OCI-LY3 (cell line): ENCODE data around the gene MCHR2.
"Not testable (repeated sequence)": the region's sequence is repeated elsewhere in the genome, so short reads cannot be mapped to it uniquely, and the experiment has no call there.

Experiments used
- H2AFZ ChIP-seq: fragments of 200-600, 300-600 bp; shearing (Covaris generic); 2 replicates; pipeline ENCODE4 v1.6.0; 2014; ENCODE audit warnings: antibody characterized with exemption, low read depth, low read length
- H3K27ac ChIP-seq: fragments of 200-600, 300-600 bp; sonication (generic); 2 replicates; pipeline ENCODE4 v1.5.1; 2014; ENCODE audit warnings: mild to moderate bottlenecking, low read length, moderate library complexity, mixed read lengths
- H3K27me3 ChIP-seq: fragments of 200-600, 300-600 bp; sonication (generic); 2 replicates; pipeline ENCODE4 v1.6.1; 2014; ENCODE audit warnings: low read depth, low read length, mixed read lengths
- H3K36me3 ChIP-seq: fragments of 200-600, 300-600 bp; sonication (generic); replicated peaks from 2 replicates; pipeline ENCODE3; 2014; ENCODE audit warnings: low read depth, low read length, mixed read lengths
- H3K4me1 ChIP-seq: fragments of 300-600, 200-600 bp; sonication (generic); 2 replicates; pipeline ENCODE4 v1.6.1; 2014; ENCODE audit warnings: low read length, mixed read lengths
- H3K4me2 ChIP-seq: fragments of 200-600, 300-600 bp; sonication (generic); 2 replicates; pipeline ENCODE4 v1.6.1; 2014; ENCODE audit warnings: low read length, mixed read lengths
- H3K4me3 ChIP-seq: fragments of 300-600, 200-600 bp; sonication (generic); 2 replicates; pipeline ENCODE4 v1.5.1; 2014; ENCODE audit warnings: antibody characterized with exemption, mild to moderate bottlenecking, low read length, moderate library complexity
- H3K79me2 ChIP-seq: fragments of 300-600, 200-600 bp; shearing (Covaris generic); 2 replicates; pipeline ENCODE4 v1.6.1; 2014; ENCODE audit warnings: mild to moderate bottlenecking, low read length, mixed read lengths
- H3K9ac ChIP-seq: fragments of 300-600, 200-600 bp; shearing (Covaris generic); 2 replicates; pipeline ENCODE4 v1.6.0; 2014; ENCODE audit warnings: mild to moderate bottlenecking, low read length, moderate library complexity
- H3K9me3 ChIP-seq: fragments of 200-600, 300-600 bp; shearing (Covaris generic); 2 replicates; pipeline ENCODE4 v1.6.1; 2014; ENCODE audit warnings: low read length, mixed read lengths; ENCODE audit not compliant: insufficient read depth
- H4K20me1 ChIP-seq: fragments of 200-600, 300-600 bp; sonication (generic); 2 replicates; pipeline ENCODE4 v1.6.1; 2016; ENCODE audit warnings: low read length, mixed read lengths; ENCODE audit not compliant: insufficient read depth
- EZH2phosphoT487 ChIP-seq: fragments of 200-600 bp; shearing (Covaris generic); IDR thresholded peaks from 2 replicates; pipeline ENCODE4 v1.6.1; 2018; ENCODE audit warnings: antibody characterized with exemption, mixed run types, low read depth
- TF ChIP-seq, protein P1 (sequence below): fragments of 200-600, 300-600 bp; sonication (generic); IDR thresholded peaks from 2 replicates; pipeline ENCODE4 v1.5.1; 2014; ENCODE audit warnings: antibody characterized with exemption, low read length, low read depth

Gene MCHR2, protein sequence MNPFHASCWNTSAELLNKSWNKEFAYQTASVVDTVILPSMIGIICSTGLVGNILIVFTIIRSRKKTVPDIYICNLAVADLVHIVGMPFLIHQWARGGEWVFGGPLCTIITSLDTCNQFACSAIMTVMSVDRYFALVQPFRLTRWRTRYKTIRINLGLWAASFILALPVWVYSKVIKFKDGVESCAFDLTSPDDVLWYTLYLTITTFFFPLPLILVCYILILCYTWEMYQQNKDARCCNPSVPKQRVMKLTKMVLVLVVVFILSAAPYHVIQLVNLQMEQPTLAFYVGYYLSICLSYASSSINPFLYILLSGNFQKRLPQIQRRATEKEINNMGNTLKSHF

GRCh38 chr6:99993533-99994251 lies at the start of gene MCHR2:
MCHR2 (minus strand) TSS chr6:99994223; CDS start chr6:99956147, 38,076 bp downstream.
- no peaks in the 10 kb centered on the region for H3K79me2 ChIP-seq
- H3K9me3 ChIP-seq = no peaks in the 10 kb centered on the region
- H2AFZ ChIP-seq = no peak within 1 kb of the TSS
- H3K4me2 ChIP-seq = no peak within 1 kb of the TSS
- TF ChIP-seq, protein P1, sequence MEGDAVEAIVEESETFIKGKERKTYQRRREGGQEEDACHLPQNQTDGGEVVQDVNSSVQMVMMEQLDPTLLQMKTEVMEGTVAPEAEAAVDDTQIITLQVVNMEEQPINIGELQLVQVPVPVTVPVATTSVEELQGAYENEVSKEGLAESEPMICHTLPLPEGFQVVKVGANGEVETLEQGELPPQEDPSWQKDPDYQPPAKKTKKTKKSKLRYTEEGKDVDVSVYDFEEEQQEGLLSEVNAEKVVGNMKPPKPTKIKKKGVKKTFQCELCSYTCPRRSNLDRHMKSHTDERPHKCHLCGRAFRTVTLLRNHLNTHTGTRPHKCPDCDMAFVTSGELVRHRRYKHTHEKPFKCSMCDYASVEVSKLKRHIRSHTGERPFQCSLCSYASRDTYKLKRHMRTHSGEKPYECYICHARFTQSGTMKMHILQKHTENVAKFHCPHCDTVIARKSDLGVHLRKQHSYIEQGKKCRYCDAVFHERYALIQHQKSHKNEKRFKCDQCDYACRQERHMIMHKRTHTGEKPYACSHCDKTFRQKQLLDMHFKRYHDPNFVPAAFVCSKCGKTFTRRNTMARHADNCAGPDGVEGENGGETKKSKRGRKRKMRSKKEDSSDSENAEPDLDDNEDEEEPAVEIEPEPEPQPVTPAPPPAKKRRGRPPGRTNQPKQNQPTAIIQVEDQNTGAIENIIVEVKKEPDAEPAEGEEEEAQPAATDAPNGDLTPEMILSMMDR = no peak
- TF ChIP-seq EZH2phosphoT487 = no peak
- no peaks in the 10 kb centered on the region for H3K4me1 ChIP-seq
- H3K4me3 ChIP-seq = no peak within 1 kb of the TSS
- no peak within 1 kb of the TSS for H3K9ac ChIP-seq
- no peaks in the 10 kb centered on the region for H3K27me3 ChIP-seq
- no peak within 1 kb of the TSS for H3K27ac ChIP-seq
- H4K20me1 ChIP-seq = no peaks in the 10 kb centered on the region
- no peaks in the 10 kb centered on the region for H3K36me3 ChIP-seq

- H3K4me1 ChIP-seq = peaks cover 11% of the 10 kb centered on the region
- not testable (repeated sequence) for H3K27ac ChIP-seq, H3K27me3 ChIP-seq, H3K36me3 ChIP-seq, H3K9me3 ChIP-seq, H3K4me2 ChIP-seq, H3K4me3 ChIP-seq, H2AFZ ChIP-seq, H4K20me1 ChIP-seq, H3K9ac ChIP-seq, H3K79me2 ChIP-seq
Observed at GRCh38 chr6:100038546-100038945, 44.5 kb upstream of the MCHR2 start.

DNA sequence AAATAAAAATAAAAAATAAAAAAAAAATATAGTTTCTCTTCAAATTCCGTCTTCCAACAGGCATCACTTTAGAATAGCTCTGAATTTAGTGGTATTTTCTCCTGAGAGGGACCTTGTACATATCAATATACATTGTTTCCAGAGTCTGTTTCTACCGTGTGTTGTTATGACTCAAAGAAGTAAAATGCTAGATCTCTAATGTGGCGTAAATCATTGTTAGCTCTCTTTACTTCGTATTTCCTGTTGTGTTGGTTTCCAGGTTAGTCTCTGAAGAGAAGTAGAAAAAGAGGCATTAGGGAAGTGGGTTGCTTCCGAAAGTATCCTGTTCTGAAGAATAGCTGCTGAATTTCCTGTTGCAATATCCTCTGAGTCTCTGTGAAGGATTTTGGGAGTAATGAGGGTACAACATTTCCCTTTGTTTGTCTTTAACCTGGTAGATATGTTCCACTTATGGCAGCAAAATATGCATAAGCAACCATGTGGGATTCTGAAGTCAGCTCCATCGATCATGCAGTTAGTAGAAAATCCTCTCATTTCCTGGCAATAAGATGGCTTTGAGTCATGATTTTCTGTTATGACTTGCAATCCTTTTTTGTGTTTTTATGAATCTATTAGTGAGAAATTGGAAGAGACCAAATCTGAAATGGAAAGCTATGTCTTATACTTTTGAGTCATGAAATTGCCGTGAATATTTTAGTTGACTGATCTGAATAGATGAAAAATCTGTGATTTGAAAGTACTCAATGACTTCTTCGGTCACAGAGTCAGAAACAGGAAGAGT lies 42.0 kb upstream of the MCHR2 start:
- no peaks in the 10 kb centered on the region for H3K79me2 ChIP-seq
- H3K4me2 ChIP-seq = peak overlapping the region; percentile 69
- no peak overlapping the region for H2AFZ ChIP-seq

GRCh38 chr6:100023798-100024197 lies 29.8 kb upstream of the MCHR2 start:
- TF ChIP-seq EZH2phosphoT487 = no peak
- H3K4me1 ChIP-seq = no peaks in the 10 kb centered on the region

More for the DNA sequence above, 42.0 kb upstream of the MCHR2 start:
- peaks cover 11% of the 10 kb centered on the region for H3K4me1 ChIP-seq
- no peaks in the 10 kb centered on the region for H3K27me3 ChIP-seq
- no peak overlapping the region for H3K9ac ChIP-seq
- no peak overlapping the region for H3K27ac ChIP-seq
- no peak for TF ChIP-seq EZH2phosphoT487
- TF ChIP-seq, protein P1 = no peak
- no peaks in the 10 kb centered on the region for H3K9me3 ChIP-seq
- no peaks in the 10 kb centered on the region for H4K20me1 ChIP-seq
- H3K4me3 ChIP-seq = peak overlapping the region; percentile 49
- no peaks in the 10 kb centered on the region for H3K36me3 ChIP-seq

More at GRCh38 chr6:100023798-100024197, 29.8 kb upstream of the MCHR2 start:
- Histone ChIP-seq H4K20me1 (no peaks in the 10 kb centered on the region), H3K27me3 (no peaks in the 10 kb centered on the region), H3K4me3 (no peak overlapping the region), H3K4me2 (no peak overlapping the region), H2AFZ (no peak overlapping the region), H3K27ac (no peak overlapping the region), H3K79me2 (no peaks in the 10 kb centered on the region), H3K9ac (no peak overlapping the region), H3K9me3 (no peaks in the 10 kb centered on the region), H3K36me3 (no peaks in the 10 kb centered on the region)
